ENCODE results near the gene PIM1.
A peak's percentile ranks its signal among the peaks of the same experiment; 100 is the strongest.
"Not testable (repeated sequence)": the region's sequence is repeated elsewhere in the genome, so short reads cannot be mapped to it uniquely, and the experiment has no call there.

Gene PIM1

GRCh38 chr6:37190159-37190535 is 20.2 kb downstream of the PIM1 start:
- DNase-seq (ENCODE audit: low read depth) = no peak

GRCh38 chr6:37192666-37193065 is 22.7 kb downstream of the PIM1 start:
- no peak for DNase-seq (ENCODE audit: low read depth)

DNA sequence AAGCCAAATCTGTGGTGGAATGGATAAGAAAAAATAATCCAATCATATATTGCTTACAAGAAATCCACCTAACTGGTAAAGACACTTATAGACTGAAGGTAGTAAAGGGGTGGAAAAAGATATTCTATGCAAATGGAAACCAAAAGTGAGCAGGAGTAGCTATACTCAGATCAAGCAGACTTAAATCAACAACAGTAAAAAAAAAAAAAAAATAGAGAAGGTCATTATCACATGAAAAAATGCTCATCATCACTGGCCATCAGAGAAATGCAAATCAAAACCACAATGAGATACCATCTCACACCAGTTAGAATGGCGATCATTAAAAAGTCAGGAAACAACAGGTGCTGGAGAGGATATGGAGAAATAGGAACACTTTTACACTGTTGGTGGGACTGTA is 24.9 kb downstream of the PIM1 start:
- DNase-seq (ENCODE audit: low read depth) = not testable (repeated sequence)

DNA sequence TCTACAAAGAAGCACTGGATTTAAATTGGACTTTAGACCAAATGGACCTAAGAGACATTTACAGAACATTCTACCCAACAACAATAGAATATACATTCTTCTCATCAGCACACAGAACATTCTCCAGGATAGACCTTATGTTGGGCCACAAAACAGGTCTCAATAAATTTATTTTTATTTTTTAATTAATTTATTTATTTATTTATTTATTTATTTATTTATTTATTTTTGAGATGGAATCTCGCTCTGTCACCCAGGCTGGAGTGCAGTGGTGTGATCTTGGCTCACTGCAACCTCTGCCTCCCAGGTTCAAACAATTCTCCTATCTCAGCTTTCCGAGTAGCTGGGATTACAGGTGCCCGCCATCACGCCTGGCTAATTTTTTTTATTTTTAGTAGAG is 26.5 kb downstream of the PIM1 start:
- not testable (repeated sequence) for DNase-seq (ENCODE audit: low read depth)

DNA sequence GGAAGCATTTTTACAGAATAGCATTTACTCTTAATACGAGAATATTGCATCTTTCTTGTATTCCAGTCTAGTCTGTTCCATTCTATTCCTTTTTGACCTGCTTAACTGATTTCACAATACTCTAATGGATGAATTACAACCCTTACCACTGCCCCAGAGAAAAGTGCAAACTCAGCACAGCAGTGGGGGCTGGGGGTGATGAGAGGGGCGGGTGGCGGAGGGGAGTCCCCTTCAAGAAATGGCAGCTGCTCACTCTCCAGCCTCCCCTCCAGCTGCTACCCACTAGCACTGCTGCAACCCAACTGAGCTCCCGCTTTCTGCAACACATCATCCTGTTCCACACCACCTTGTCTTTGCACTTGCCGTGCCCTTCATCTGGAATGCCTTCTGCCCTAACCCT is 30.1 kb downstream of the PIM1 start:
- DNase-seq (ENCODE audit: low read depth) = no peak

DNA sequence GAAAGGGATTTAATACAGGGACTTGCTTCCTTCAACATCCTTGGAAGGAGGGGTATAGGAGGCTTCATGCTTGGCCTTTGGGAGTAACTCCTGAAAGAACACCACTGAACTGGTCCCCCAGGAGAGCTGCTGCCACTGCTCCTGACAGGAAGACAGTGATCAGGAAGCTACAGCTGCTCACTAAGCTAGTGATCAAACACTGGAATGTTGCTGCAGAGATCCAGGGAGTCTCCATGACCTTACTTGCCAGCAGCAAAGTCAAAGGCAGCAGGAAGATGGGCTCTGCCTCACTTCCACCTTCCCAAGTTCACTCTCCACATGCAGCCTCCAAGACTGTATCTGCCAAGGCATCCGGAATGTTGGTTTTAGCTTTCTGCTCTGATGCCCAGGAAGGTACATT is 31.8 kb downstream of the PIM1 start:
- DNase-seq (ENCODE audit: low read depth) = no peak

DNA sequence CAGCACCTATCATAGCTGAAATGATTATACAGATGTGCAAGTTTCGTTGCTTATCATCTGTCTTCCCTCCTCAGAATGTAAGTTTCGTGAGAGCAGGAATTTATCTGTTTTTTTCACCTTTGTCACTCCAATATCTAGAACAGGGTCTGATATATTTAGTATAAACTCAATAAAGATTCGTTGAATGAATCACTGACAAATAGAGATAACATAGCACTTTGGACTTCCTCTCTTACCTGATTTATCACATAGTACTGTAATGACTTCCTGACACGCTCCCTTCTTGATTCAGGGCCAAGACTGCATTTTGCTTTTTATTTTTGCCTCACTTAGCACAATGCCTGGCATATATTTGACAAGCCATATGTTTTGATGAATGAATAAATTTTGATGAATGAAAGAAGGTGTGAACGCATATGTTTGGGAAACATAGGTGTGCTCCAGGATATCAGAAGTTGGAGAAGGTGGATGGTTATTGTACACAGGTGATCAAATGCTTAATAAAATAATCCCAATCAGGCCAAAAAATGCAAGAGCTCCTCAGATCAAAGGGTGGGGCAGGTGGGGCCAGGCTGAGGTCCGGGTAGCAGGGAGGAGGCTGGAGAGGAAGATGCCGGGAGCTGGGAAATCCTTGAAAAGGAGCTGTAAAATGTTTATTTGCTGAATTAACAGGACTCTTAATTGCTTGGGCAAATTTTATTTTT is 33.0 kb downstream of the PIM1 start:
- DNase-seq (ENCODE audit: low read depth) = no peak

GRCh38 chr6:37204014-37204751 is 34.2 kb downstream of the PIM1 start:
- DNase-seq (ENCODE audit: low read depth) = no peak

GRCh38 chr6:37205175-37205996 is 35.4 kb downstream of the PIM1 start:
- DNase-seq (ENCODE audit: low read depth) = no peak

DNA sequence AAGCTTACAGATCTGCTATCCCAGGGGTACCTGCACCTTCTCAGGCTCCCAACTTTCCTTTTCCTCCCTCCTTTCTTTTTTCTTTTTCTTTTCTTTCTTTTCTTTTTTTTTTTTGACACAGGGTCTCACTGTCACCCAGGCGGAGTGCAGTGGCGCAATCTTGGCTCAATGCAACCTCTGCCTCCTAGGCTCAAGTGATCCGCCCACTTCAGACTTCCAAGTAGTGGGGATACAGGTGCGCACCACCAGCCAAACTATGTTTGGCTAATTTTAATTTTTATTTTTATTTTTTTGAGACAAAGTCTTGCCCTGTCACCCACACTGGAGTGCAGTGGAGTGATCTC is 36.0 kb downstream of the PIM1 start:
- no peak for DNase-seq (ENCODE audit: low read depth)

DNA sequence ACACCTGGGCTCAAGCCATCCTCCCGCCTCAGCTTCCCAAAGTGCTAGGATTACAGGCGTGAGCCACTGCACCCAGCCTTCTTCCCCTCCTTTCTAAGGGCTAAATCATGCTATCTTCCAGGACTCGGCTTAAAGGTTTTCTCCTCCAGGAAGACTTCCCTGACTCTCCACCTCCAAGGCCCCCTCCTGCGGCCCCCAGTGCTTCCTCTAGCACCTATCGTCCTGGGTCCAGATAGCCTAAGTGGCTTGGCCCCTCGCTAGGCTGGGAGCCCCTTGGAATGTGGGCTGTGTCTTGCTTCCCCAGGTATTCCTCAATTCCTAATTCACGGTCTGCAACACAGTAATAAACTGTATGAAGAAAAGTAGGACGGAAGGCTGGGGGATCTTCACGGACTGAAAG is 36.7 kb downstream of the PIM1 start:
- no peak for DNase-seq (ENCODE audit: low read depth)

DNA sequence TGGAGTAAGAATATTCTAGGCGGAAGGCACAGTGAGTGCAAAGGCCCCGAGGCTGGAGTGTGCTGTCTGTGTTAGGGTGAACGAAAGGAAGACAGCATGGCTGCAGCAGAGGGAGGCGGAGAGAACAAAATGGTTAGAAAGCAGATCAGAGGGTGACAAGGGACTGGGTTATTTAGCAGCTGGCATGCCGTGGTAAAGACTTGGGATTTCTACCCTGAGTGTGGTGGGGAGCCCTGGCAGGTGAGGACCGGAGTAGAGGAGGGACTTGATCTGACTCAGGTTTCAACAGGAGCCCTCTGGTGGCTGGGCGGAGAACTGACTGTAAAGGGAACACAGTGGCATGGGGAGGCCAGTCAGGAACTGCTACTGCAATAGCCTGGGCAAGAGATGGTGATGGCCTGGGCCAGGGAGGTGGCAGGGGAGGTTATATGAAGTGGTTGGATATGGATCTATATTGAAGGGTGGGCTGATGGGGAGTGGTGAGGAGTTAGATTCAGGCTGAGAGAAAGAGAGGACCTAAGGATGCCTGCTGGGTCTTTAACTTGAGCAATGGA is 38.0 kb downstream of the PIM1 start:
- DNase-seq (ENCODE audit: low read depth) = peak; percentile 81

DNA sequence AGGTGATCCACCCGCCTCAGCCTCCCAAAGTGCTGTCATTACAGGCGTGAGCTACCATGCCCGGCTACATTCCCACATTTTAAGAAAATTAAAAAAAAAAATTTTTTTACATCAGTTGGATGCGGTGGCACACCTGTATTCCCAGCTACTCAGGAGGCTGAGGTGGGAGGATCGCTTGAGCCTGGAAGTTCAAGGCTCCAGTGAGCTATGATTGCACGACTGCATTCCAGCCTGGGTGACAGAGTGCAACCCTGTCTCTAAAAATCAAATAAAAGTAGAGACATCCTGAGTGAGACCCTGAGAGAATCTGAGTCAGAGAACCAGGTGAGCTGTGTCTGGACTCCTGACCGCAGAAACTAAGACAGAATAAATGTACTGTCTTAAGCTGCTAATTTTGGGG is 38.8 kb downstream of the PIM1 start:
- no peak for DNase-seq (ENCODE audit: low read depth)

DNA sequence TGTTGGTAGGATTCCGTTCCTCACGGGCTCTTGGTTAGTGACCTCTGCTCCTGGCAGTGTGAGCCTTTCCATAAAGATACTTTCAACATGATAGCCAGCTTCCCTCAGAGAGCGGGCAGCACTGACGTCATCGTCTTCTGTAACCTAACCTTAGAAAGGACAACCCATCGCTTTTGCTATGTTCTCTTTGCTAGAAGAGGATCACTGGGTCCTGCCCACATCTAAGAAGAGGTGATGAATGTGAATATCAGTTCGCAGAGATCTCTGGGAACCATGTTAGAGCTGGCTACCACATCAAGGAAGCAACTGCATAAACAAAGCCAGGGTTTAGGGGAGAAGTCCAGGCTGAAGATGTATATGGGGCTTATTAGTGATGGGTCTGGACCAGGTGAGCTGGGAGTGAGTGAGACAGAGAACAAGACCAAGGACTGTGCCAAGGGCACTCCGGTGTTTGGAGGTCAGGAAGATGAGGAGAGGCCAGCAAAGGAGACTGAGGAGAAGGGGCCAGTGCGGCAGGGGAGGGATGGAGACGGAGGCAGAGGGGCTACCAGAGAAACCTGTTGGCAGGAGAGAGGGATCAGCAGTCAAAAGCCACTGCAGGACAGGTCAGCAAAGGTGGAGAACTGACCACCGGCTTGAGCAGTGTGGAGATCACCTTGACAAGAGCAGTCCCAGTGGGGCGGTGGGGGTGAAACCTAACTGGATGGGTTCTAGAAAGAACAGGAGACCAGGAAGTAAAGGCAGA is 39.7 kb downstream of the PIM1 start:
- peak; percentile 36 for DNase-seq (ENCODE audit: low read depth)

DNA sequence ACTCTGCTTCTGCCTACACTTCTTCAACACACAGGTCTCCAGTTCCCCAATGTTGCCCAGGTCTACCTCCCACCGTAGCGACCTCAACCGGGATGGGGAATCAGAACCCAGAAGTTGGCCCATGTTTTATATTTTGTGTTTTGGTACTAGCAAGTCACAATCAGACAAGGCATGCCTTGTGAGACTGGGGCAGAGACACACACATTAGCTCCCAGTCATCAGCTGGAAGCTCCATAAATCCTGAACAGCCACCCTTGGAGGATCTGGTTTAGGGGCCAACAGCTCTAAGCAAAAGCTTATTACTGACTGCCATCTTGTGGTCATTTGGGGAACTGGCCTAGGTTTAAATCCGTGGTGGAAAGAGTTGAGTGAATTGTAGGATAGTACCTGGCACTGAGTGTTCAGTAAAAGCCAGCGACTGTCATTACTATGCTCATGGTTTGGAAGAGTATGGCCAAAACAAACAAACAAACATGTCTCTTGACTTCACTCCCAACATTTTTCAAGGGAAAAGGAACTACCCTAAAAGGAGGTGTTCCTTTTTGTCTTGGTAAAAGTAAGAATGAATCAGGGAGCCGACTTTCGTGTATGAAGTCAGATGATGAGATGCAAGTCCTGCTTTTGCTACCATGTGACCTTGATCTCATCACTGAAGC is 40.5 kb downstream of the PIM1 start:
- peak; percentile 66 for DNase-seq (ENCODE audit: low read depth)

DNA sequence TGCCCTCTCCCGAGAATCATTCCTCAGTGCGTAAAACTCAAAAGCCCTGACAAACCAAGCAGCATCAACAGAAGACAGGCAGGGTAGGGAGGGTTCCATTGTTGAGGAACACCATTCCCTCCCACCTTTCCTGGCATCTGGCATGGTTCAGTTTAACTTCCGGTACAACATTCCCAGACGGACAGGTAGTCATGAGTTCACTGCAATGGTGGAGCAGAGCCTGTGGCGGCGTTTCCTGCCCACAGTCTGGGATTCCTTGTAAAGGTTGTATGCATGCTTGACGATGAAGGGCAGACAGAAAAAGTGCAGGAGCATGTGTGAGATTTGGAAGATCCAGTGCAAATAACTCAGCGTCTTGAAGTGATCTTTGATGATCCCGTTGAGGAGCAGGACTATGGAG is 42.3 kb downstream of the PIM1 start:
- no peak for DNase-seq (ENCODE audit: low read depth)

DNA sequence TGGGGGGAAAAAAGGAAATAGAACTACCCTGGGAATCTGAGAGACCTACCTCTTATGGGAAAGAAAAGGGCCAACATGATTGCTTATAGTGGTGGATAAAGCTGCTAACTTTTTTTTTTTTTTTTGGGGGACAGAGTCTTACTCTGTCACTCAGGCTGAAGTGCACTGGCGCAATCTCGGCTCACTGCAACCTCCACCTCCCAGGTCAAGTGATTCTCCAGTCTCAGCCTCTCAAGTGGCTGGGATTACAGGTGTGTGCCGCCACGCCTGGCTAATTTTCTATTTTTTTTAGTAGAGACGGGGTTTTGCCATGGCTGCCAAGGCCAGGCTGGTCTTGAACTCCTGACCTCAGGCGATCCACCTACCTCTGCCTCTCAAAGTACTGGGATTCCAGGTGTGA is 48.1 kb downstream of the PIM1 start:
- DNase-seq (ENCODE audit: low read depth) = no peak

- no peak for DNase-seq (ENCODE audit: low read depth)
Measured at GRCh38 chr6:37218511-37218910, 48.6 kb downstream of the PIM1 start.

DNA sequence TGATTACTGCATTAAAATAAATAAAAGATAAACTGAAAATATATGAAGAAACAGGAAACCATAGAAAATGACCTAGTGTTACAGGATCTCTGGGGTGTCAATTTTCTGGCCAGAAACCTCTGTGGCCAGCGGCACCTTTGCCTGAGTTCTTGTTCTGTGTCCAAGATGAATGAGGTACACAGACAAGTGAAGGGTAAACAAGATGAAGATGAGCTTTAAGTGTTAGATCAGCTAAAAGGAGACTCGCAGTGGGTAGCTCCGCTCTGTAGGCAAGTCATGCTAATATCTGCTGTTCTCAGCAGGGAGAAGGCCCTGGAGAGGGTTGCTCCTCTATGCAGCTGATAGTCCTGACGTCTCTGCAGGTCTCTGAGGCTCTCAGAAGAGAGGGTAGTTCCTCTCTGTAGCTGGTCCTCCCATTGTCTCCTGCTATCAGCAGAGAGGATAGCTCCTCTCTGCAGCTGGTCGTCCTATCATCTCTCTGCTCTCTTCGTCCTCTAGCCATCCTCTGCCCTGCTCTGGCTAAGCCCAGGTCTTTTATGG is 51.7 kb downstream of the PIM1 start:
- DNase-seq (ENCODE audit: low read depth) = no peak

- DNase-seq (ENCODE audit: low read depth) = peak; percentile 48
Measured at GRCh38 chr6:37222125-37222967, 52.4 kb downstream of the PIM1 start.
